Astrocyte (in vitro differentiated cells and primary cell): ENCODE results near the gene SLC5A6.

Source experiments
- CTCF ChIP-seq: IDR thresholded peaks from 2 replicates; pipeline ENCODE4 v1.5.1; 2011; ENCODE audit warnings: low read depth, mild to moderate bottlenecking, inconsistent platforms, low read length, moderate library complexity; ENCODE audit not compliant: insufficient read depth
- EZH2 ChIP-seq: IDR thresholded peaks from 2 replicates; pipeline ENCODE4 v1.6.1; 2012; ENCODE audit warnings: mild to moderate bottlenecking, low read length, inconsistent platforms; ENCODE audit not compliant: insufficient read depth

GRCh38 chr2:27256855-27257454 lies 44.9 kb upstream of the SLC5A6 start:
- no peak for TF ChIP-seq CTCF
- TF ChIP-seq EZH2: no peak
